Stomach (tissue), 4 donors: ENCODE data around the gene NRG3.

Source experiments
- CTCF ChIP-seq, 7 experiments: fragments of 450-650 bp in 4 of 7; fragments of 200-600 bp in 3 of 7; sonication (generic) in 3 of 7; IDR thresholded peaks; one replicate each; pipeline ENCODE4 v1.5.1; 2016 to 2019; ENCODE audit warnings: antibody characterized with exemption in 7 of 7, control low read depth in 2 of 7, mild to moderate bottlenecking in 1 of 7
- POLR2A ChIP-seq, 4 donors: fragments of 450-650 bp; IDR thresholded peaks; one replicate each; pipeline ENCODE4 v1.6.1; 2016; ENCODE audit warnings: antibody characterized with exemption in 4 of 4, control low read depth in 2 of 4, mild to moderate bottlenecking in 1 of 4, moderate library complexity in 1 of 4
- POLR2AphosphoS5 ChIP-seq, 3 donors: sonication (generic); formaldehyde crosslinking; IDR thresholded peaks; one replicate each; pipeline ENCODE4 v1.6.1; 2016; ENCODE audit warnings: antibody characterized with exemption in 3 of 3

- TF ChIP-seq POLR2AphosphoS5 (IDR thresholded peaks at IDR 0.05) (no peak), CTCF (IDR thresholded peaks at IDR 0.05) (no peak), POLR2A (IDR thresholded peaks at IDR 0.05) (no peak)
Measured at GRCh38 chr10:82452676-82453075, 577.7 kb downstream of the NRG3 start.
